Prostate gland (tissue), 2 donors: ENCODE results near the gene TESMIN.

Source experiments
- POLR2A ChIP-seq: fragments of 450-650 bp; IDR thresholded peaks from one replicate; pipeline ENCODE4 v1.6.1; 2016; ENCODE audit warnings: antibody characterized with exemption, mild to moderate bottlenecking
- TF ChIP-seq, protein P1 (sequence below), 4 experiments: fragments of 200-600 bp in 2 of 4; fragments of 450-650 bp in 2 of 4; sonication (generic) in 2 of 4; IDR thresholded peaks; 1 replicate in 3 of 4; 2 replicates in 1 of 4; pipeline ENCODE4 v1.5.1; 2016 to 2019; ENCODE audit warnings: antibody characterized with exemption in 4 of 4, mild to moderate bottlenecking in 2 of 4, moderate library complexity in 2 of 4

DNA sequence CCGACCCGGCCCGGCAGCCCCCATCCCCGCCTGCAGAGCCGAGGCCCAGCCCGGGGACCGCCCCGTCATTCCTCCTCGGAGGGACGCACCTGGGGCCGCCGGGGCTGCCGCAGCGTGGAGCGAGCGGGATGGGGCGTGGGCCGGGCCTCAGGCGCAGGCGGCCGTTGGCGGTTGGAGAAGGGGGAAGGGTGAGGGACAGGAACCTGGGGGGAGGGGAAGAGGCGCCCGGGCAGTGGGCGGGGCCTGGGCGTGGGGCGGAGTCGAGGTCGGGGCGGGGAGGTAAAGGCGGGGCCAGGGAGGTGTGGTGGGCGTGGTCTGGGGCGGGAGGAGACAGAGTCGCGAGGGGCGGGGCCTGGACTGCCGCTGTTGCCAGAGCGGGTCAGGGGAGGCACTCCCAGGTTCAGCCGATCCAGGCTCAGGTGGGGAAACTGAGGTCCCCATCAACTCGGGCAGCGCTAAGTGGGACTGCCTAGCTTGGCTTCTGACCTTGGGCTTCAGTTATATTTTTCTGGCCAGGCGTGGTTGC, at the start of gene TESMIN:
- TF ChIP-seq POLR2A = peak; percentile 49
- TF ChIP-seq, protein P1, sequence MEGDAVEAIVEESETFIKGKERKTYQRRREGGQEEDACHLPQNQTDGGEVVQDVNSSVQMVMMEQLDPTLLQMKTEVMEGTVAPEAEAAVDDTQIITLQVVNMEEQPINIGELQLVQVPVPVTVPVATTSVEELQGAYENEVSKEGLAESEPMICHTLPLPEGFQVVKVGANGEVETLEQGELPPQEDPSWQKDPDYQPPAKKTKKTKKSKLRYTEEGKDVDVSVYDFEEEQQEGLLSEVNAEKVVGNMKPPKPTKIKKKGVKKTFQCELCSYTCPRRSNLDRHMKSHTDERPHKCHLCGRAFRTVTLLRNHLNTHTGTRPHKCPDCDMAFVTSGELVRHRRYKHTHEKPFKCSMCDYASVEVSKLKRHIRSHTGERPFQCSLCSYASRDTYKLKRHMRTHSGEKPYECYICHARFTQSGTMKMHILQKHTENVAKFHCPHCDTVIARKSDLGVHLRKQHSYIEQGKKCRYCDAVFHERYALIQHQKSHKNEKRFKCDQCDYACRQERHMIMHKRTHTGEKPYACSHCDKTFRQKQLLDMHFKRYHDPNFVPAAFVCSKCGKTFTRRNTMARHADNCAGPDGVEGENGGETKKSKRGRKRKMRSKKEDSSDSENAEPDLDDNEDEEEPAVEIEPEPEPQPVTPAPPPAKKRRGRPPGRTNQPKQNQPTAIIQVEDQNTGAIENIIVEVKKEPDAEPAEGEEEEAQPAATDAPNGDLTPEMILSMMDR (IDR thresholded peaks at IDR 0.05) = no peak
